Measurements from ENCODE around the gene ARL8B.
A peak's percentile ranks its signal among the peaks of the same experiment; 100 is the strongest.

Gene ARL8B

GRCh38 chr3:5191555-5192304, 69.6 kb downstream of the ARL8B start:
- no peak for TF ChIP-seq CTCF (IDR thresholded peaks at IDR 0.05; ENCODE audit: insufficient read depth, low read depth, low read length, missing control alignments)
- DNase-seq (ENCODE audit: low read depth), result no peak
- H3K4me3 ChIP-seq (ENCODE audit: low read length), result no peak overlapping the region

- DNase-seq (ENCODE audit: low read depth), result peak; percentile 70
- H3K4me3 ChIP-seq (ENCODE audit: low read length), result no peak overlapping the region
- no peak for TF ChIP-seq CTCF (IDR thresholded peaks at IDR 0.05; ENCODE audit: insufficient read depth, low read depth, low read length, missing control alignments)
These were observed 70.7 kb downstream of the ARL8B start for GRCh38 chr3:5192571-5193365.

GRCh38 chr3:5194341-5194740, 72.2 kb downstream of the ARL8B start:
- TF ChIP-seq CTCF (IDR thresholded peaks at IDR 0.05; ENCODE audit: insufficient read depth, low read depth, low read length, missing control alignments), result no peak
- H3K4me3 ChIP-seq (ENCODE audit: low read length), result no peak overlapping the region
- no peak for DNase-seq (ENCODE audit: low read depth)

GRCh38 chr3:5194801-5195509, 72.9 kb downstream of the ARL8B start:
- H3K4me3 ChIP-seq (ENCODE audit: low read length), result no peak overlapping the region
- no peak for TF ChIP-seq CTCF (IDR thresholded peaks at IDR 0.05; ENCODE audit: insufficient read depth, low read depth, low read length, missing control alignments)
- DNase-seq (ENCODE audit: low read depth), result peak; percentile 94

- H3K4me3 ChIP-seq (ENCODE audit: low read length), result no peak overlapping the region
- peak; percentile 58 for DNase-seq (ENCODE audit: low read depth)
- no peak for TF ChIP-seq CTCF (IDR thresholded peaks at IDR 0.05; ENCODE audit: insufficient read depth, low read depth, low read length, missing control alignments)
These were observed 73.5 kb downstream of the ARL8B start for GRCh38 chr3:5195605-5196004.

- peak overlapping the region; percentile 32 for H3K4me3 ChIP-seq (ENCODE audit: low read length)
- no peak for TF ChIP-seq CTCF (IDR thresholded peaks at IDR 0.05; ENCODE audit: insufficient read depth, low read depth, low read length, missing control alignments)
- DNase-seq (ENCODE audit: low read depth), result peak; percentile 80
These were observed 74.9 kb downstream of the ARL8B start for GRCh38 chr3:5197022-5197421.
